CD4-positive, alpha-beta T cell treated with Interleukin-4 for 1 hour (primary cell): ENCODE results near the gene CNPY4.

Experiments
- DNase-seq, 2 donors: peaks; one replicate each; pipeline ENCODE4 v3.0.0-alpha.2; 2020 to 2022

Gene CNPY4

GRCh38 chr7:100148559-100149328, 29.3 kb downstream of the CNPY4 start, which contains the start of gene LAMTOR4:
TSS of gene LAMTOR4 (plus strand) at chr7:100148918. CDS start at chr7:100148973, 55 bp downstream.
- peak; percentile 99 to 100 for DNase-seq

- peak in 1 of 2 donors; percentile 36 for DNase-seq
Measured at GRCh38 chr7:100152404-100152803, 33.0 kb downstream of the CNPY4 start.

GRCh38 chr7:100152937-100153666, 33.7 kb downstream of the CNPY4 start:
- DNase-seq = no peak

- no peak for DNase-seq
Measured at GRCh38 chr7:100153708-100154535, 34.5 kb downstream of the CNPY4 start.

- DNase-seq = no peak
Measured at GRCh38 chr7:100154651-100155491, 35.4 kb downstream of the CNPY4 start.

GRCh38 chr7:100155553-100156317, 36.3 kb downstream of the CNPY4 start:
- no peak for DNase-seq

GRCh38 chr7:100156331-100157068, 37.1 kb downstream of the CNPY4 start:
- peak; percentile 28 to 58 for DNase-seq

GRCh38 chr7:100157069-100157333, 37.6 kb downstream of the CNPY4 start:
- DNase-seq = no peak

GRCh38 chr7:100157334-100158228, 38.1 kb downstream of the CNPY4 start:
- DNase-seq = peak in 1 of 2 donors; percentile 17

- DNase-seq = peak; percentile 87 to 89
Measured at GRCh38 chr7:100158229-100159098, 39.0 kb downstream of the CNPY4 start, which contains the start of gene TRAPPC14. TSS of gene TRAPPC14 (minus strand) at chr7:100158723. CDS start at chr7:100158499, 224 bp downstream.

GRCh38 chr7:100159099-100159623, 39.7 kb downstream of the CNPY4 start:
- DNase-seq = no peak

- no peak for DNase-seq
Measured at GRCh38 chr7:100160067-100160466, 40.6 kb downstream of the CNPY4 start.

- peak in 1 of 2 donors; percentile 32 for DNase-seq
Measured at GRCh38 chr7:100163006-100163531, 43.6 kb downstream of the CNPY4 start.

GRCh38 chr7:100163871-100164270, 44.4 kb downstream of the CNPY4 start:
- DNase-seq = no peak

GRCh38 chr7:100166317-100166940, 47.0 kb downstream of the CNPY4 start:
- DNase-seq = peak; percentile 24 to 51

- DNase-seq = no peak
Measured at GRCh38 chr7:100166970-100167911, 47.8 kb downstream of the CNPY4 start.
